ENCODE data around the gene SPACA7.

- TF ChIP-seq REST (IDR thresholded peaks at IDR 0.05; ENCODE audit: insufficient read depth in 1 of 2, low read depth in 2 of 2, low read length in 2 of 2) (no peak), TAF1 (IDR thresholded peaks at IDR 0.05; ENCODE audit: borderline replicate concordance, insufficient read depth, low read length) (no peak), SIN3A (IDR thresholded peaks at IDR 0.05; ENCODE audit: borderline replicate concordance, insufficient read depth, low read length) (no peak), POLR2AphosphoS5 (IDR thresholded peaks at IDR 0.05; ENCODE audit: low read depth, low read length) (no peak)
Measured at GRCh38 chr13:112356190-112356589, 20.0 kb upstream of the SPACA7 start.

Measured in PFSK-1 (cell line).